22Rv1 (cell line): ENCODE data around the gene ATP2A3.

ENCODE experiments used
- CTCF ChIP-seq: fragments of 450-650 bp; IDR thresholded peaks from 2 replicates; pipeline ENCODE4 v1.5.1; 2017; ENCODE audit warnings: mild to moderate bottlenecking
- ZFX ChIP-seq: fragments of 450-650 bp; IDR thresholded peaks from 2 replicates; pipeline ENCODE4 v1.6.1; 2017; ENCODE audit warnings: antibody characterized with exemption, borderline replicate concordance

GRCh38 chr17:3915995-3916696 is 48.1 kb downstream of the ATP2A3 start, which contains the start of gene P2RX1:
- TF ChIP-seq CTCF (no peak), ZFX (no peak)
